Osteoblast (primary cell): Measurements from ENCODE around the gene EPHB3. TPM values are rescaled to one million over a fixed set of nuclear protein-coding genes. Genes with fewer than 3 reads are reported as not detected.

Experiments used
- DNase-seq: peaks from one replicate; pipeline ENCODE4 v3.0.0; 2011; ENCODE audit warnings: low spot score, mixed read lengths; ENCODE audit not compliant: insufficient read length; ENCODE audit errors: missing footprints
- H2AFZ ChIP-seq: 2 replicates; pipeline ENCODE4 v1.6.0; 2011; ENCODE audit warnings: mild to moderate bottlenecking, low read length
- H3K27ac ChIP-seq: 2 replicates; pipeline ENCODE4 v1.5.1; 2011; ENCODE audit warnings: mild to moderate bottlenecking, low read depth, low read length, moderate library complexity
- H3K27me3 ChIP-seq: 2 replicates; pipeline ENCODE4 v1.6.0; 2012; ENCODE audit warnings: mild to moderate bottlenecking, control low read depth, inconsistent platforms, low read length, moderate library complexity; ENCODE audit not compliant: insufficient read depth
- H3K36me3 ChIP-seq: 2 replicates; pipeline ENCODE4 v1.5.1; 2011; ENCODE audit warnings: mild to moderate bottlenecking, low read length, control low read depth, moderate library complexity; ENCODE audit not compliant: insufficient read depth
- H3K4me1 ChIP-seq: 2 replicates; pipeline ENCODE4 v1.5.1; 2011; ENCODE audit warnings: mild to moderate bottlenecking, low read length, control low read depth, moderate library complexity; ENCODE audit not compliant: insufficient read depth
- H3K4me2 ChIP-seq: 2 replicates; pipeline ENCODE4 v1.6.0; 2011; ENCODE audit warnings: mild to moderate bottlenecking, low read length; ENCODE audit not compliant: insufficient read depth
- H3K4me3 ChIP-seq: fragments of 200-600 bp; sonication (generic); 3 replicates; pipeline ENCODE4 v1.5.1; 2012; ENCODE audit warnings: mild to moderate bottlenecking, low read length, inconsistent platforms; ENCODE audit not compliant: insufficient read depth
- H3K79me2 ChIP-seq: 2 replicates; pipeline ENCODE4 v1.6.0; 2012; ENCODE audit warnings: mild to moderate bottlenecking, low read length, control low read depth, inconsistent platforms; ENCODE audit not compliant: insufficient read depth
- H3K9me3 ChIP-seq: 2 replicates; pipeline ENCODE4 v1.5.1; 2011; ENCODE audit warnings: low read depth, low read length, control low read depth
- H4K20me1 ChIP-seq: 2 replicates; pipeline ENCODE4 v1.6.0; 2012; ENCODE audit warnings: mild to moderate bottlenecking, low read length, control low read depth; ENCODE audit not compliant: insufficient read depth
- CTCF ChIP-seq: IDR thresholded peaks from 2 replicates; pipeline ENCODE4 v1.5.1; 2011; ENCODE audit warnings: mild to moderate bottlenecking, low read depth, low read length, moderate library complexity; ENCODE audit errors: extremely low read depth
- total RNA-seq: library from RNA; depleted of rRNA; stranded (reverse); fragments of >200 nt; gene quantifications from 2 replicates; pipeline ENCODE4 v1.2.3, GENCODE V29; 2012

EPHB3 gene
- total RNA-seq, 1 donor = 3.6 TPM

- H2AFZ ChIP-seq = no peak overlapping the region
- H3K4me1 ChIP-seq = peaks cover 16% of the 10 kb centered on the region
- H3K79me2 ChIP-seq = no peaks in the 10 kb centered on the region
- no peak for DNase-seq
- H3K4me3 ChIP-seq = no peak overlapping the region
- H3K27ac ChIP-seq = no peak overlapping the region
- no peaks in the 10 kb centered on the region for H4K20me1 ChIP-seq
- TF ChIP-seq CTCF = no peak
- no peak overlapping the region for H3K4me2 ChIP-seq
- no peaks in the 10 kb centered on the region for H3K27me3 ChIP-seq
- no peaks in the 10 kb centered on the region for H3K9me3 ChIP-seq
- H3K36me3 ChIP-seq = no peaks in the 10 kb centered on the region
Observed at GRCh38 chr3:184571750-184572377, 10.3 kb downstream of the EPHB3 start.

- no peak for DNase-seq
- H3K4me1 ChIP-seq = peaks cover 15% of the 10 kb centered on the region
- H2AFZ ChIP-seq = no peak overlapping the region
- no peak for TF ChIP-seq CTCF
- no peak overlapping the region for H3K27ac ChIP-seq
- no peak overlapping the region for H3K4me2 ChIP-seq
- no peaks in the 10 kb centered on the region for H4K20me1 ChIP-seq
- H3K9me3 ChIP-seq = no peaks in the 10 kb centered on the region
- no peaks in the 10 kb centered on the region for H3K79me2 ChIP-seq
- no peaks in the 10 kb centered on the region for H3K36me3 ChIP-seq
- H3K4me3 ChIP-seq = no peak overlapping the region
- no peaks in the 10 kb centered on the region for H3K27me3 ChIP-seq
Observed at GRCh38 chr3:184572633-184573270, 11.2 kb downstream of the EPHB3 start.

- Histone ChIP-seq H3K79me2 (no peaks in the 10 kb centered on the region), H3K27ac (no peak overlapping the region), H3K4me2 (no peak overlapping the region), H3K4me1 (peaks cover 2% of the 10 kb centered on the region), H3K9me3 (no peaks in the 10 kb centered on the region), H3K36me3 (no peaks in the 10 kb centered on the region), H3K4me3 (no peak overlapping the region), H4K20me1 (no peaks in the 10 kb centered on the region), H2AFZ (no peak overlapping the region), H3K27me3 (no peaks in the 10 kb centered on the region)
- DNase-seq = no peak
- no peak for TF ChIP-seq CTCF
Observed at GRCh38 chr3:184574515-184575417, 13.2 kb downstream of the EPHB3 start.

GRCh38 chr3:184575701-184576100 lies 14.1 kb downstream of the EPHB3 start:
- Histone ChIP-seq H2AFZ (no peak overlapping the region), H3K4me2 (no peak overlapping the region), H3K9me3 (no peaks in the 10 kb centered on the region), H3K27me3 (no peaks in the 10 kb centered on the region), H3K27ac (no peak overlapping the region), H3K36me3 (no peaks in the 10 kb centered on the region), H3K4me1 (no peaks in the 10 kb centered on the region), H3K79me2 (no peaks in the 10 kb centered on the region), H4K20me1 (no peaks in the 10 kb centered on the region), H3K4me3 (no peak overlapping the region)
- TF ChIP-seq CTCF = no peak
- DNase-seq = no peak
